GM18507 (cell line): ENCODE data around the gene MICAL2.
A peak's percentile ranks its signal among the peaks of the same experiment; 100 is the strongest.

Experiments used
- DNase-seq: peaks from one replicate; pipeline ENCODE4 v3.0.0; 2011; ENCODE audit warnings: low read depth; ENCODE audit not compliant: insufficient read length; ENCODE audit errors: extremely low spot score
- FAIRE-seq: peaks from 2 replicates; lab custom pipeline; 2011; peaks lifted over from hg19 to GRCh38; lab: Jason Lieb, UNC

MICAL2 gene

GRCh38 chr11:12177739-12178338 lies 67.4 kb downstream of the MICAL2 start:
- no peak for DNase-seq
- FAIRE-seq: no peak

- FAIRE-seq (no peak), DNase-seq (no peak)
These were observed 68.6 kb downstream of the MICAL2 start for GRCh38 chr11:12179019-12179418.

- DNase-seq (no peak), FAIRE-seq (no peak)
These were observed 69.1 kb downstream of the MICAL2 start for GRCh38 chr11:12179531-12179930.

DNA sequence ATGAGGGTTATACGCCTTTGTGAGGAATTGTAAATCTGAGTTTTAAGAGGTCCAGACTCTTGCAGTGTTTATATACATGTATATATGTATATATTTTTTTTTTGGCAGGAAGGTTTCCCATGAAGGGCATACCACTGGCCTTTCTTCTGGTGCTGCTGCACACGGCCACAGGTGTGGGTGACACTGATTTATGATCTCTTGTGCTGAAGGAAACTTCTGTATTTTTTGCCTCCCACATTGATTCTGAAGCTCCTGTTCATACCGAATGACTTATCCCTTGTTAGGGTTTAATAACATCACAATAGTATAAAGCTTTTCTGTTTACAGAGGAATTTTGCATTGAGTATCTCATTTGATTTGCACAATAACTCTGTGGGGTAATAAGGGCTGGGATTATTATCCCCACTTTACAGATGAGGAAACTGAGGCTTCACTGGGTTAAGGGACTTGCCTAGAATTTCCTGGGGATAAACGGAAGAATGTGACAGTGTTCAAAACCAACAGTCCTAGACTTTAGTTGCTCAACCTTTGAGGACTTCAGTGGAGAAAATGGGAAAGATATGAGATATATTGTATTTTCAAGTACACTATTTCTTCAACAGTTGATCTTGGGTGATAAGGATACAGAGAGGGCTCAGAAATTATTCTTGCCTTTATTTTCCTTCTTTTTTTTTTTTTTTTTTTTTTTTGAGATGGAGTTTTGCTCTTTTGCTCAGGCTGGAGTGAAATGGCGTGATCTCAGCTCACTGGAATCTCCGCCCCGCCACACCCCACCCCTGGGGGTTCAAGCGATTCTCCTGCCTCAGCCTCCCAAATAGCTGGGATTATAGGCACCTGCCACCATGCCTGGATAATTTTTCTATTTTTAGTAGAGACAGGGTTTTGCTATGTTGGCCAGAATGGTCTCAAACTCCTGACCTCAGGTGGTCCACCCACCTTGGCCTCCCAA lies 70.1 kb downstream of the MICAL2 start:
- FAIRE-seq: no peak
- no peak for DNase-seq

- DNase-seq (no peak), FAIRE-seq (no peak)
These were observed 71.9 kb downstream of the MICAL2 start for GRCh38 chr11:12182302-12182675.

- FAIRE-seq (no peak), DNase-seq (no peak)
These were observed 72.5 kb downstream of the MICAL2 start for GRCh38 chr11:12182676-12183541.

GRCh38 chr11:12183827-12184620 lies 73.6 kb downstream of the MICAL2 start:
- FAIRE-seq (no peak), DNase-seq (no peak)

GRCh38 chr11:12184699-12185098 lies 74.3 kb downstream of the MICAL2 start:
- FAIRE-seq (no peak), DNase-seq (no peak)

DNA sequence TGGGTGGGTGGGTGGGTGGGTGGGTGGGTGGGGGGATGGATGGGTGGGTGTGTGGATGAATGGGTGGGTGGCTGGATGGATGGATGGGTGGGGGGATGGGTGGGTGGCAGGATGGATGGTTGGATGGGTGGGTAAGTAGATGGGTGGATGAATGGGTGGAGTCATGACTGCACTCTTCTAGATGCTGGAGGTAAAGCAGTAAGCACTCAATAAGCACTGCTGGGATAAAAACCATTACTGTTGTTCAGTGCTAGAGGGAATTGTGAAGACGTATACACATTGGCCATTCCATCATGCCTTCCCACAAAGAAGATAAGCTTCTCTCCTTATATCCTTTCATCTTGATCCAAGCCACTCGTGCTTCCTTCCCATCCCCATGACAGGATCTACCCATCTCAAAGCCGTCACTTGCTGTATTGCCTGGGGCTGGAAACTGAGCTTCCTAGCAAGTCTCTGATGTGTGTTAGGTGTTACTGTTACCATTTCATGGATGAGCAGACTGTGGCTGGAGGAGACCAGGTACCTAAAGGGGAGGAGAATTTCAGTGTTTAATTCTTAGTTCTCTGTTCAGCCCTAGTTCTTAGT lies 74.8 kb downstream of the MICAL2 start:
- DNase-seq (no peak), FAIRE-seq (no peak)

GRCh38 chr11:12185914-12186313 lies 75.5 kb downstream of the MICAL2 start:
- DNase-seq (no peak), FAIRE-seq (no peak)

DNA sequence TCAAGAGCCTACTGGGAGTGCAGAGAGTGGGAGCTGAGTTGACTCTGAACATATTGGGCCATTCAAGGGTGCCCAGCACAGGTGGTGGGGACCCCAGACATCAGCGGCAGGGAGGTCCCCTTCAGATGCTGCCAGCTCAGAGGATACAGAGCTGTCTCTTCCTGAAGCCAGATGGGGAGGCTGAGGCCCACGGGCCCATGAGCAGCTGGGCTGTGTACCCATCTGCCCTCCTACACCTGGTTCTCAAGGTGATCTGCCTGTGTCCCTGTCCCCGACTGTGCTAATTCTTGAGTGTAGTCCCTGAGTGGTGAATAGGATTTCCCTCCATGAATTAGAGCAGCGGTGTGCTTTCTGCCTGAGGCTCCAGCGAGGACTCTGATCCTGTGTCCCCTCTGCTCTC lies 76.3 kb downstream of the MICAL2 start:
- DNase-seq (no peak), FAIRE-seq (no peak)

DNA sequence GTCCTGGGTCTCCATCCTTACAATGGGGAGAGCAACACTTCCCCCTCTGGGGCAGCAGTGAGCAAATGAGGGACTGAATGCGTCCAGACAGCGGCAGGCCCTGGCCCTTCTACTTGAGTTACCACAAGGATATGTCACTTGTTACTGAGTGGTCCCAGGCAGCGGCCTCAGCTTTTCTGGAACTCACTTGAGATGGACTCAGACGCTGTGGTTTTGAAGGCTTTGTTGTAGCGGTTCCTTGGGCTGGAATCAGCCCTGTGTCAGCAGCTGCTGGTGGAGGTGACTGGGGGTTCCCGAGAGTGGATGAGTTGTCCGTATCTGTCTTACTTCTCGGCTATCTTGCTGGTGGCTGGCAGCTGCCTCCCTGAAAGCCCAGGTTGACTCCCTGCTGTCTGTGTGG lies 77.0 kb downstream of the MICAL2 start:
- FAIRE-seq: peak; percentile 67
- DNase-seq: peak; percentile 14

GRCh38 chr11:12188548-12189317 lies 78.3 kb downstream of the MICAL2 start:
- DNase-seq: no peak
- peak; percentile 77 for FAIRE-seq

GRCh38 chr11:12189543-12190235 lies 79.3 kb downstream of the MICAL2 start:
- DNase-seq: no peak
- no peak for FAIRE-seq

- no peak for DNase-seq
- no peak for FAIRE-seq
These were observed 80.1 kb downstream of the MICAL2 start for GRCh38 chr11:12190511-12190910.

- no peak for DNase-seq
- FAIRE-seq: no peak
These were observed 82.6 kb downstream of the MICAL2 start for GRCh38 chr11:12192794-12193514.
